D721Med (cell line): ENCODE data around the gene ZCCHC9.

ENCODE experiments used
- DNase-seq: peaks from one replicate; pipeline ENCODE4 v3.0.0; 2011; ENCODE audit warnings: low spot score; ENCODE audit not compliant: insufficient read length
- FAIRE-seq: peaks from 2 replicates; lab custom pipeline; 2011; peaks lifted over from hg19 to GRCh38; lab: Jason Lieb, UNC
- TF ChIP-seq, protein P1 (sequence below): IDR thresholded peaks from 2 replicates; pipeline ENCODE4 v1.5.1; 2012; ENCODE audit warnings: mild to moderate bottlenecking, control low read depth; ENCODE audit not compliant: insufficient read depth; ENCODE audit errors: missing control alignments

The ZCCHC9 gene

DNA sequence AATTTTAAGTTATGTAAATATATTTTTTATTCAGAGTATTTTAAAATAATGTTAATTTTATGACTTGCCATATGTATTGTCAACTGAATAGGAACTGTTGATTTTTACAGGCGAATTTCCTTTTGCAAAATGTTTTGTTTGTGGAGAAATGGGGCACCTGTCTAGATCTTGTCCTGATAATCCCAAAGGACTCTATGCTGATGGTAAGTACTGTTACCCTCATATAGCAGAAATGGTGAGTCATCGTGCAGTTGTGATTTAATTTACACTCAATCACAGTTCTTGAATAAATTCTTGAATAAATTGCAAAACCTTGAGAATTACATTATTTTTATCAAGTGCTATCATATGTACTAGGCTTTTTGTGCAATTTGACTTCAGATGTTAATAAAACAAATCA, 7.4 kb downstream of the ZCCHC9 start:
- no peak for DNase-seq
- peak; percentile 6 for FAIRE-seq
- TF ChIP-seq, protein P1, sequence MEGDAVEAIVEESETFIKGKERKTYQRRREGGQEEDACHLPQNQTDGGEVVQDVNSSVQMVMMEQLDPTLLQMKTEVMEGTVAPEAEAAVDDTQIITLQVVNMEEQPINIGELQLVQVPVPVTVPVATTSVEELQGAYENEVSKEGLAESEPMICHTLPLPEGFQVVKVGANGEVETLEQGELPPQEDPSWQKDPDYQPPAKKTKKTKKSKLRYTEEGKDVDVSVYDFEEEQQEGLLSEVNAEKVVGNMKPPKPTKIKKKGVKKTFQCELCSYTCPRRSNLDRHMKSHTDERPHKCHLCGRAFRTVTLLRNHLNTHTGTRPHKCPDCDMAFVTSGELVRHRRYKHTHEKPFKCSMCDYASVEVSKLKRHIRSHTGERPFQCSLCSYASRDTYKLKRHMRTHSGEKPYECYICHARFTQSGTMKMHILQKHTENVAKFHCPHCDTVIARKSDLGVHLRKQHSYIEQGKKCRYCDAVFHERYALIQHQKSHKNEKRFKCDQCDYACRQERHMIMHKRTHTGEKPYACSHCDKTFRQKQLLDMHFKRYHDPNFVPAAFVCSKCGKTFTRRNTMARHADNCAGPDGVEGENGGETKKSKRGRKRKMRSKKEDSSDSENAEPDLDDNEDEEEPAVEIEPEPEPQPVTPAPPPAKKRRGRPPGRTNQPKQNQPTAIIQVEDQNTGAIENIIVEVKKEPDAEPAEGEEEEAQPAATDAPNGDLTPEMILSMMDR = no peak

DNA sequence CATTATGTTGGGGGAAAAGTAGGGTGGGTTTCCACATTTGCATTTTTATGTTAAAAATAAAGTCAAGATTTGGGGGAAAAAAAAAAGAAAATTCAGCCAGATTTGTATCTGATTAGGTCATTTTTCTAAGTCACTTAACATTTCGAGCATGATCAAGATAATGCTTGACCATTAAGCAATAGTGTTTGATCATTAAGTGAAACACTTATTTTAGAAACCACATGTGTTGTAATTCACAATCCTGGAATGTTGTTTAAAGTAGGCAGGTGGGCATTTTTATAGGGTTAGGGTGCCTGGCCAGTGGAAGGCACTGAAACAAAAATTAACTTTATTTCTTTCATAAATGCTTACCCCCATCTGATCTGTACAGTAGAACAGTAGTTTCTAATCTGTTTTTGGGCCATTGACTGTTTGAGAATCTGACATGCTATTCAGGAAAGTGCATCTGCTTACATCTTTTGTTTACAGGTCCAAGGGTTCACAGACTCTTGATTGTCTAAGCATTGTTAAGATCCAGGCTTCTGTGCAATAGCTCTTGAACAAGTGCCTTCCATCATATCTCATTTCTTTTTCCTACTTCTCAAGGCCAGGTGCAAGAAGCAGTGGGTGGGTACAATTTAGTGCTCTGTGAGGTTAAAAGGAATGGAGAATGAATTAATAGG, 9.1 kb downstream of the ZCCHC9 start:
- no peak for FAIRE-seq
- no peak for DNase-seq

DNA sequence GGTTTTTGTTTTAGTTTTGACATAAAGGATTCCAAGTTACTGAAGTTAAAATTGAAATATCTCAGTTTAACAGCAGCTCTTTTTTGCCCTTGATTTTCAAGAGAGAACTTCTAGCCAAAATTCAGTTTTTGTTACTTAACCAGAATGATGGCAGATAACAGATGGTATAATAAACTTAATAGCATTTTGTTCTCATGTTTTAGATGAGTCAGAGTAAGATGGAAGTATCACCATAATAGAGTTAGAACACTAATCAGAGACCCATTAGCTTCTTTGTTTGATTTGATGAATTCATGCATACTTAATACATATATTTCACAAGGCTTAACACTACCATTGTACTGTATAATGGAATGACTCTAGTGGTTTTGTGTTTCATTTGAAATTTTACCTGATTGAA, 11.9 kb downstream of the ZCCHC9 start:
- no peak for FAIRE-seq
- DNase-seq = no peak

More for the DNA sequence above, 9.1 kb downstream of the ZCCHC9 start:
- TF ChIP-seq, protein P1 = no peak

DNA sequence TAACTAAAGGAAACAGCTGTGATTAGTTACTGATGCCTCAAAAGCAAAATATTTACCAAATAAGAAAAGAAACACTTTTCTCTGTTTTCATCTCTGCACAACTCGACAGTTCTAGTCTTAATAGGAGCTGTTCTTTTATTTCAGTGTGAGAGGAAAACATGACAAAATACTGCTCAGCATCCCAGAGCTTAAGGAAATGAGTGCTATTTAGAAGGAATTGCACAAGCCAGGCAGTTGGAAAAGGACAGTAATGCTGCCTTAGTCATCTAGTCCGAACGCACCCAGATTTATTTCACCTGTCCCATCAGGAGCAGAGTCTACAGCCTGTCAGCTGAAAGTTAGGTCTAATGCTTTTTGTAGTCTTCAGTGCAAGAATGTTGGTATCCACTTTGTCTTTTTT, 12.3 kb downstream of the ZCCHC9 start:
- TF ChIP-seq, protein P1 = no peak
- DNase-seq = no peak
- peak; percentile 46 for FAIRE-seq

More for the DNA sequence above, 11.9 kb downstream of the ZCCHC9 start:
- TF ChIP-seq, protein P1 = no peak

DNA sequence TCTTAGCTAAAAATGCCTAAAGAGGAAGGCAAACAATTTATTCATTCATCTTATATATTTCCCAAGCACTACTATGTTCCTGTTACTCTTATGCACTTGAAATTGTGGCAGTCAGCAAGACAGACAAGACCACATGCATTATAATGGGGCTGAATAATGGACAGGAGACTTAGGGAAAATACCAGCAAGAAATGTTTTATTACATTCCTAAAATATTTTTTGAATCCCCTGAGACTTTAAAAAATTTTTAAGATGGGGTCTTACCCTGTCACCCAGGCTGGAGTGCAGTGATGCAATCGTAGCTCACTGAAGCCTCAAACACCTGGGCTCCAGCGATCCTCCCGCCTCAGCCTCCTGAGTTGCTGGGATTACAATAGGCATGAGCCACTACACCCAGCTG, 13.2 kb downstream of the ZCCHC9 start:
- TF ChIP-seq, protein P1 = no peak
- FAIRE-seq = no peak

DNA sequence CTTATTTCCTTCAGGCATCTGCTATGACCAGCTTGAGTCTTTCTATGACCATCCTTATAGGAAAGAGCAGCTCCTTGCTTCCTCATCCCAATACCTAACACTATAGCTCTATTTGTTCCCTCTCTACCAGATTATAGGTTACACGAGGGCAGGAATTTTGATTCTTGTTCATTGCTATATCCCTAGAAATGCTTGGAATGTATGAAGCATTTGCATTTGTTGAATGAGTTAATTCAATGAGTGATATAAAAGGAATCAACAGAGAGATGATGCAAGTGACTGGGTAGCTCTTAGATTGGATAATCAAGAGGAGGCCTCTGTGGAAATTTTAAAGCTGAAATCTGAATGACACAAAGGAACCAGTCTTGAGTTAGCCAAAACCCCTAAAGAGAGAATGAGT, 13.9 kb downstream of the ZCCHC9 start:
- DNase-seq (no peak), FAIRE-seq (no peak)
- TF ChIP-seq, protein P1 = no peak

More for the DNA sequence above, 13.2 kb downstream of the ZCCHC9 start:
- no peak for DNase-seq

DNA sequence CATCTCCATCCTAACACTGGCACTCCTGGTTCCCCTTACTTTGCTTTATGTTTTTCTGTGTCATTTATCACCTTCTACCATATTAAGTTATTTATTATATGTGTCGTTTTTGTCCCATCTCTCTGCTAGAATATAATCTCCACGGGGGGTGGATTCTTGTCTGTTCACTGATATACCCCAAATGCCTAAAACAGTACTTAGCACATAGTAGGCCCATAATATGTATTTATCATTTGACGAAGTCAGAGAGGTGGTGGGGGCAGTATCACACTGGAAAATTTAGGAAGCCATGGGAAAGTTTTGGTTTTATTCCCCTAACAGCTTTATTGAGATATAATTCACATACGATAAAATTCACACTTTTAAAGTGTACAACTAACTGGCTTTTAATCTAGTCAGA, 14.4 kb downstream of the ZCCHC9 start:
- DNase-seq (no peak), FAIRE-seq (no peak)
- TF ChIP-seq, protein P1 = no peak
